Gastroesophageal sphincter (tissue), 3 donors: ENCODE data around the gene GSTM1.
"Not testable (repeated sequence)": the region's sequence is repeated elsewhere in the genome, so short reads cannot be mapped to it uniquely, and the experiment has no call there.

Experiments
- EP300 ChIP-seq: sonication (generic); formaldehyde crosslinking; IDR thresholded peaks from one replicate; pipeline ENCODE4 v1.6.1; 2017; ENCODE audit warnings: antibody characterized with exemption, mild to moderate bottlenecking
- POLR2A ChIP-seq, 2 donors: fragments of 450-650 bp; IDR thresholded peaks; one replicate each; pipeline ENCODE4 v1.6.1; 2017; ENCODE audit warnings: antibody characterized with exemption in 2 of 2, mild to moderate bottlenecking in 2 of 2, moderate library complexity in 1 of 2
- TF ChIP-seq, protein P1 (sequence below), 4 experiments: fragments of 200-600 bp in 2 of 4; fragments of 450-650 bp in 2 of 4; sonication (generic) in 1 of 4; IDR thresholded peaks; one replicate each; pipeline ENCODE4 v1.5.1; 2017 to 2019; ENCODE audit warnings: antibody characterized with exemption in 4 of 4, mild to moderate bottlenecking in 2 of 4, moderate library complexity in 2 of 4

- not testable (repeated sequence) for TF ChIP-seq POLR2A (IDR thresholded peaks at IDR 0.05); EP300
- TF ChIP-seq, protein P1, sequence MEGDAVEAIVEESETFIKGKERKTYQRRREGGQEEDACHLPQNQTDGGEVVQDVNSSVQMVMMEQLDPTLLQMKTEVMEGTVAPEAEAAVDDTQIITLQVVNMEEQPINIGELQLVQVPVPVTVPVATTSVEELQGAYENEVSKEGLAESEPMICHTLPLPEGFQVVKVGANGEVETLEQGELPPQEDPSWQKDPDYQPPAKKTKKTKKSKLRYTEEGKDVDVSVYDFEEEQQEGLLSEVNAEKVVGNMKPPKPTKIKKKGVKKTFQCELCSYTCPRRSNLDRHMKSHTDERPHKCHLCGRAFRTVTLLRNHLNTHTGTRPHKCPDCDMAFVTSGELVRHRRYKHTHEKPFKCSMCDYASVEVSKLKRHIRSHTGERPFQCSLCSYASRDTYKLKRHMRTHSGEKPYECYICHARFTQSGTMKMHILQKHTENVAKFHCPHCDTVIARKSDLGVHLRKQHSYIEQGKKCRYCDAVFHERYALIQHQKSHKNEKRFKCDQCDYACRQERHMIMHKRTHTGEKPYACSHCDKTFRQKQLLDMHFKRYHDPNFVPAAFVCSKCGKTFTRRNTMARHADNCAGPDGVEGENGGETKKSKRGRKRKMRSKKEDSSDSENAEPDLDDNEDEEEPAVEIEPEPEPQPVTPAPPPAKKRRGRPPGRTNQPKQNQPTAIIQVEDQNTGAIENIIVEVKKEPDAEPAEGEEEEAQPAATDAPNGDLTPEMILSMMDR (IDR thresholded peaks at IDR 0.05): not testable (repeated sequence)
Observed at GRCh38 chr1:109709822-109710221, 22.2 kb downstream of the GSTM1 start.
